ENCODE measurements around the gene MARCHF6.

GRCh38 chr5:10339958-10340357 is 13.5 kb upstream of the MARCHF6 start:
- TF ChIP-seq CTCF (IDR thresholded peaks at IDR 0.05 in 2 of 3, conservative IDR thresholded peaks at IDR 0.05 in 1 of 3; ENCODE audit: insufficient read depth in 2 of 3, low read depth in 1 of 3, low read length in 3 of 3) (no peak), EHMT2 (IDR thresholded peaks at IDR 0.05) (no peak), PTRF (tag; IDR thresholded peaks at IDR 0.05) (no peak), E2F1 (CRISPR knock-in tag; IDR thresholded peaks at IDR 0.05) (no peak), TCF7L2 (IDR thresholded peaks at IDR 0.05; ENCODE audit: low read depth, low read length) (no peak), EWSR1 (IDR thresholded peaks at IDR 0.05; ENCODE audit: borderline replicate concordance, low read depth, partially characterized antibody) (no peak), ZNF639 (CRISPR knock-in tag; conservative IDR thresholded peaks at IDR 0.05 in 1 of 2, IDR thresholded peaks at IDR 0.05 in 1 of 2) (no peak), HIVEP1 (CRISPR knock-in tag; IDR thresholded peaks at IDR 0.05) (no peak), SPI1 (IDR thresholded peaks at IDR 0.05; ENCODE audit: borderline replicate concordance, low read depth, low read length) (no peak), FOXP1 (CRISPR knock-in tag; IDR thresholded peaks at IDR 0.05) (no peak), POLR2AphosphoS5 (IDR thresholded peaks at IDR 0.05; ENCODE audit: control insufficient read depth, insufficient read depth, low read depth, low read length) (no peak), RAD51 (IDR thresholded peaks at IDR 0.05; ENCODE audit: borderline replicate concordance, low read depth) (no peak)
